Large intestine (tissue), 3 donors: Measurements from ENCODE around the gene MAML3. TPM values are rescaled to one million over a fixed set of nuclear protein-coding genes. Genes with fewer than 3 reads are reported as not detected.

Source experiments
- DNase-seq, 2 donors: peaks; one replicate each; pipeline versions ENCODE4 v3.0.0 to v3.0.0-alpha.2; 2013
- H3K27ac ChIP-seq: one replicate; pipeline ENCODE4 v1.5.1; 2013; ENCODE audit warnings: low read length
- H3K27me3 ChIP-seq: 2 replicates; pipeline ENCODE4 v1.6.1; 2013; ENCODE audit warnings: low read length; ENCODE audit not compliant: control insufficient read depth, insufficient read depth
- H3K36me3 ChIP-seq: 2 replicates; pipeline ENCODE4 v1.6.1; 2013; ENCODE audit warnings: low read length; ENCODE audit not compliant: control insufficient read depth, insufficient read depth
- H3K4me1 ChIP-seq: one replicate; pipeline ENCODE4 v1.6.1; 2013; ENCODE audit warnings: low read length; ENCODE audit not compliant: control insufficient read depth, insufficient read depth
- H3K4me3 ChIP-seq: one replicate; pipeline ENCODE4 v1.5.1; 2013; ENCODE audit warnings: low read length
- H3K9me3 ChIP-seq: one replicate; pipeline ENCODE4 v1.6.1; 2013; ENCODE audit warnings: mild to moderate bottlenecking, low read depth, low read length, moderate library complexity; ENCODE audit not compliant: control insufficient read depth
- WGBS: methylation state at CpG from one replicate; pipeline ENCODE4 v1.1.5; 2013; ENCODE audit warnings: low lambda C conversion rate; ENCODE audit not compliant: insufficient coverage; 5-methylcytosine and 5-hydroxymethylcytosine counted together
- polyA plus RNA-seq: library from polyadenylated mRNA; unstranded; fragments of 120-200 nt; gene quantifications from one replicate; pipeline ENCODE4 v1.2.1, GENCODE V29; 2013

The MAML3 gene
- polyA plus RNA-seq, 1 donor: 10.6 TPM

GRCh38 chr4:140012688-140013486 is 141.1 kb downstream of the MAML3 start:
- H3K27ac ChIP-seq: no peak overlapping the region
- H3K4me1 ChIP-seq: peaks cover 2% of the 10 kb centered on the region
- no peak overlapping the region for H3K4me3 ChIP-seq
- H3K9me3 ChIP-seq: no peaks in the 10 kb centered on the region
- WGBS: 82% methylated on average over 2 of the region's 11 CpGs
- no peaks in the 10 kb centered on the region for H3K36me3 ChIP-seq
- peak; percentile 48 to 80 for DNase-seq
- no peaks in the 10 kb centered on the region for H3K27me3 ChIP-seq

DNA sequence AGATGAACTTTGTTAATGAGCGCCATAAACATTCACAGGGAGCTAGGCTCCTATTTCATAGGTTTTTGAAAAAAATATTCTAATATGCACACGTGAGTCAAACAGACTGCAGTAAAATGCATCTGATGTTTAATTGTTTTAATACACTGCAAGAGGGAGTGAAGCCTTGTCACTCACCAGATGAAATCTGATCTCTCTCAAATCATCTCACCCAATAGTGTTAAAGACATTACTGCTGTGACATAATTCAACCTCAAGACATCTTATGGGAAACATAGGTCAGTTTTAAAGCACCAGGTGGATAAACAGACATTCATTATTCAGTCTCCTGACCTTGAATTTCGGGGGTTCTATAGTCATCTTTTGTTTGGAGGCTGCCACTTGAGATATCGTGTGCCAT is 148.3 kb downstream of the MAML3 start:
- no peaks in the 10 kb centered on the region for H3K9me3 ChIP-seq
- DNase-seq: no peak
- no peaks in the 10 kb centered on the region for H3K27me3 ChIP-seq
- no peak overlapping the region for H3K27ac ChIP-seq
- 20% methylated on average over 1 of the region's 4 CpGs for WGBS
- no peak overlapping the region for H3K4me3 ChIP-seq
- H3K36me3 ChIP-seq: no peaks in the 10 kb centered on the region
- H3K4me1 ChIP-seq: no peaks in the 10 kb centered on the region

DNA sequence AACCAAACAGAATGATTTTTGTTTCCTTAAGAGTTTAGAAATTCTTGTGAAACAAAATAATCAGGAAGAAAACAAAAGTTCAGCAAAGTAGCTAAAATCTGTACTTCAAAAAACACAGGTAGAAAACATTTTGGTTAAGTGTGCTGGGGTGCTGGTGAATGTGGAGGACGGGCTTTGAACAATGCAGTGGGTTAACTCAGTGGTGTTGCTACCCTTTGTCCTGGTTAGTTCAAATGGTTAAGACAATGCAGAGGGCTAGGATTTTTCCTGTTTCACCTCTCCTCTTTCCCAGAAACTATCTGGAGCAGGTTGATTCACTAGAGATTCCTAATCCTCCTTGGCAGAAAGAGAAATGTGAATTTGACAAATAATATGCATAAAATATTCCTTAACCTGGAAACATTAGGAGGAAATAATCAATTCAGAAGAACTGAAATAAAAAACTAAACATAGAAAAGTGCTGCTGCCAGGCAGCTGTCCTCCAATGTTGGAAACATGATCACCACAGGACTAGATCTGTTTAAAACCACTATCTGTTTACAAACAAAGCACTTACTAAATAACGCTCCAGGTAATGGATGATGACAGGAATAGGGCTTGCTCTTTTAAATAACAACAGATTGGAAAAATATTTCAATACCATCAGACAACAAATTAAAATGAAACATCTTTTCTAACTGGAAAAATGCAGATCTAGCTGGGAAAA is 148.9 kb downstream of the MAML3 start:
- Histone ChIP-seq H3K4me3 (no peak overlapping the region), H3K9me3 (no peaks in the 10 kb centered on the region), H3K36me3 (no peaks in the 10 kb centered on the region), H3K27me3 (no peaks in the 10 kb centered on the region), H3K27ac (peak overlapping the region; percentile 24), H3K4me1 (no peaks in the 10 kb centered on the region)
- DNase-seq: no peak
- WGBS: no CpG with 5 or more reads among the region's 2 CpGs

DNA sequence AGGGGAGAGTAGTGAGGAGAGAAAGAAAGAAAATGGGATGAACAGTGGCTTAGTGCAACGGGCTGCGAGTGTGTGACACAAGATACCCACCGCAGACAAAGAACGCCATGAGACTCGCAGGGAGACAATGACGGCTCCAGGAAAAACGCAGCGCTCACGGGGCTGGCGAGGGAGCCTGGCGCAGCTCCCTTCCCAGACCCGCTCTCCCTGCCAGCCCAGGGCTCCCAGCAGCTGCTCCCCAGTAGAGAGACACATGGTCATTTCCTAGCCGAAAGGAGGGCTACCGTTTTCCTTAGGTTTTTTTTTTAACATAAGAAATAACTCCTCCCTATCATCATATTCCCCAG is 149.5 kb downstream of the MAML3 start:
- H3K27me3 ChIP-seq: no peaks in the 10 kb centered on the region
- H3K4me1 ChIP-seq: no peaks in the 10 kb centered on the region
- no peaks in the 10 kb centered on the region for H3K9me3 ChIP-seq
- H3K27ac ChIP-seq: peak overlapping the region; percentile 24
- H3K4me3 ChIP-seq: peak overlapping the region; percentile 16
- no peaks in the 10 kb centered on the region for H3K36me3 ChIP-seq
- no peak for DNase-seq
- WGBS: no CpG with 5 or more reads among the region's 14 CpGs

DNA sequence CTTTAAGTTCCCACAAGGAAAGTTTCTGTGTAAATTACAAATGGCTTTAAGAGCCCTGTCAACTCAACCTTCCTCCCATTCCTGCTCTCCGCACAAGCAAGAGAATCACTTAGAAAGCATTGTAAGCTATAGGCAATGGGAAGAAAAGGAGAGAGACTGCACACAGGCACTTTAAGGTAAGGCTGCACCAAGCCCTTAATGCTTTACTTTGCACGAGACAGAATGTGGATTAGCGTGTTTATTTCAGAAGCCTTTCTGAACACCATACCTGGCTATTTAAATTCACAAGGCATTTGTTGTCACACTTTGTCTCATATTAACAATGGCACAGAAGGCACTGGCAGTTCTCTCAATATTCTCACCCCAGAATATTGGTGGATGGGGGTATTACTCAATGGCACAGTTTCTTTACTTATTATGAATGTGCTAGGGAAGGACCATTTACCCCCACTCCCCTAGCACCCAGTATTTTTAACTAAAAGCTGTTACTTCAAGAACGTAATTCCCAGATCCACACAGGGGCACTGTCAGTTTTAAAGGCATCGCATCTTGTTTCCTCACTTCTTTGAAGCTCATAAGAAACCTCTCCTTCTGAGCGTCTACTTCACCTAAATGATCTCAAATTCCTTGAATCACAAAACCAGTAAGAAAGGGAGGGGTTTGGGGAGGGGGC is 150.0 kb downstream of the MAML3 start:
- Histone ChIP-seq H3K4me3 (peak overlapping the region; percentile 16), H3K36me3 (no peaks in the 10 kb centered on the region), H3K9me3 (no peaks in the 10 kb centered on the region), H3K27ac (no peak overlapping the region), H3K27me3 (no peaks in the 10 kb centered on the region), H3K4me1 (no peaks in the 10 kb centered on the region)
- DNase-seq: no peak
- WGBS: 90% methylated on average over 2 of the region's 6 CpGs

DNA sequence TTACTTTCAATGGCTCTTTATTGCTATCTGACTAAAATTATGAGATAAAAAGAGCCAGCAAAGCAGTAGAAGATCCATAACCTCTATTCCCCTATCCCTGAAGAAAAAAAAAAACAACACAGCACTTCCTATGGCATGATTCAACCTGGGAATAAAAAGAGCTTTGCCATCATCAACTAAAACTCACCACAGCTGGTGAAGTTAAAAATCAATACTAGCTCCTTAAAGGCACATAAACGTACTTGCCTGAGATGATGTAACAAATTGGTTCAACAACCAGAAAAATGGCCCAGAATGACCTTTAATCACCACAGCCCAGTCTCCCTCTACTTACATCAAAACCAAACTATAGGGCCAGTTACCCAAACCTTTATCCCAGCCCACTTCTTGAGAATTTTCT is 153.8 kb downstream of the MAML3 start:
- Histone ChIP-seq H3K4me1 (no peaks in the 10 kb centered on the region), H3K4me3 (no peak overlapping the region), H3K36me3 (no peaks in the 10 kb centered on the region), H3K9me3 (peaks cover 5% of the 10 kb centered on the region), H3K27ac (no peak overlapping the region), H3K27me3 (no peaks in the 10 kb centered on the region)
- DNase-seq: no peak
- WGBS: no CpG with 5 or more reads among the region's 1 CpG

DNA sequence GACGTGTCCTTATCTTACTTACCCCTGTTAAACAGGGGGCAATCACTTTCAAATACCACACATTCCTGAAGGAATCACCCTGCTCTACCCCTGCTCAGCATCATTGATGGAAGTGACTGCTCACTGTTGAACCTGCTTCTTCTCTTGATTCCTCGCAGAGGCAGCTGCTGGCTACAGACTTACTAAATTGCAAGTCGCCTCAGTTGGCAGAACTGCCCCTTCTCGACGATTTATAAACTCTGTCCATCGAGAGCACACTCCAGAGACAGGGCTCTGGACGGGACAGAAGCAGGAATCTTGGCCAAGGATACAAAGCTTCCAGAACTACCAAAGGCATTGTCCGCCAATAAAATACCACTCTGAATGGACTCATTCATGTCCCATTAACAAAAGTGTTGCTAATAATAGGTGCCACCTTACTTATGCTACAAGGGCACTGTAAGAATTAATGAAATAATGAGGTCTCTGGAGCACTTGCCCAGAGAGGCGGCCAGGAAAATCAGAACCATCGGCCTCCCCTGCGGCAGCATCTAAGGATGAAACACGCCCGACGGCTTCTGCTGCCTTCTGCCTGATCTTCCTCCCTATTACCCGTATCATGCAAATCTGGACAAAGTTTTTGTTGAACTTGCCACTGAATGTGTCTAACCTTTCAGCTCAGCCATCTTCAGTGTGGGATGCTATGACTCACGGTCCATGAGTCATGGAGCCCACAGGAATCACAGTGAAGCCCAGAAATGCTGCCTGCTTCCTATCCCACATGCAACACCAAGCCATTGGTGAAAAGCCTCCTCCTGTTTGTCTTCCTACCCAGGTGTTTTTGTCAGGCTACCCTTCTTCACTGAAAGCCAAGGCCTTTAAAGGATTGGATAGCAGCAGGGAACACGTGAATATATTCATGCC is 164.9 kb downstream of the MAML3 start:
- Histone ChIP-seq H3K36me3 (no peaks in the 10 kb centered on the region), H3K27ac (no peak overlapping the region), H3K4me1 (no peaks in the 10 kb centered on the region), H3K27me3 (no peaks in the 10 kb centered on the region), H3K9me3 (no peaks in the 10 kb centered on the region), H3K4me3 (no peak overlapping the region)
- DNase-seq: no peak
- 80% methylated on average over 1 of the region's 17 CpGs for whole genome bisulfite sequencing

DNA sequence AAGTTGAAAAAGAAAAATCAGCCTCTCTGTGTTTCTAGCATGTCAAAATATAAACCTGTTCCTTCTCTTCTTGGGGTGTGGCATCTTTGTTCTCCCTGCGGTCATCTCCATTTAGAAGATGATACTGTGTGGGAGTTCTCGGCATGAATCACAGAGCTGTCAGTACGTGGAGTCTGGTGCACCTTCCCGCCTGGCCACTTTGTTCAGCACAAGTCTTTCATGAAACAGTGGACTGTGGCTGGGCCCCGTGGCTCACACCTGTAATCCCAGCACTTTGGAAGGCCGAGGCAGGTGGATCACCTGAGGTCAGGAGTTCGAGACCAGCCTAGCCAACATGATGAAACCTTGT is 166.5 kb downstream of the MAML3 start:
- Histone ChIP-seq H3K4me3 (no peak overlapping the region), H3K9me3 (no peaks in the 10 kb centered on the region), H3K27ac (no peak overlapping the region), H3K4me1 (no peaks in the 10 kb centered on the region), H3K27me3 (no peaks in the 10 kb centered on the region), H3K36me3 (no peaks in the 10 kb centered on the region)
- no CpG with 5 or more reads among the region's 7 CpGs for WGBS
- DNase-seq: no peak

GRCh38 chr4:139986689-139987501 is 167.1 kb downstream of the MAML3 start:
- 83% methylated on average over 1 of the region's 13 CpGs for WGBS
- H3K4me1 ChIP-seq: no peaks in the 10 kb centered on the region
- no peak overlapping the region for H3K27ac ChIP-seq
- no peak for DNase-seq
- no peaks in the 10 kb centered on the region for H3K27me3 ChIP-seq
- H3K9me3 ChIP-seq: no peaks in the 10 kb centered on the region
- H3K4me3 ChIP-seq: no peak overlapping the region
- no peaks in the 10 kb centered on the region for H3K36me3 ChIP-seq
